ENCODE data around the gene SLC17A5. TPM values are rescaled to one million over a fixed set of nuclear protein-coding genes. Genes with fewer than 3 reads are reported as not detected.

The SLC17A5 gene
- total RNA-seq (2022; extraction: Qiagen RNA extraction) = 12.0 to 14.6 TPM (median 14.1 TPM) in 5 replicates

GRCh38 chr6:73653571-73654424 is at the start of gene SLC17A5:
Gene SLC17A5, minus strand, starts transcription at chr6:73653992. Its CDS starts 106 bp downstream, at chr6:73653886.

GRCh38 chr6:73695619-73696421 is 42.0 kb upstream of the SLC17A5 start, which contains the start of gene CD109:
Gene CD109, plus strand, starts transcription at chr6:73696203. Its CDS starts 13 bp downstream, at chr6:73696216.

Other genes starting within 250 kb of the SLC17A5 start
- gene CGAS, start 201.7 kb downstream of the SLC17A5 start, total RNA-seq (2022; extraction: Qiagen RNA extraction) = 3.6 to 4.3 TPM (median 4.2 TPM) in 5 replicates
- gene MTO1, start 192.3 kb downstream of the SLC17A5 start, total RNA-seq (2022; extraction: Qiagen RNA extraction) = 8.8 to 10.4 TPM (median 9.5 TPM) in 5 replicates
- gene EEF1A1, start 133.0 kb downstream of the SLC17A5 start, total RNA-seq (2022; extraction: Qiagen RNA extraction) = 7,252 to 8,874 TPM (median 7,528 TPM) in 5 replicates
- gene CD109, start 42.2 kb upstream of the SLC17A5 start, total RNA-seq (2022; extraction: Qiagen RNA extraction) = 45.5 to 70.4 TPM (median 63.8 TPM) in 5 replicates

All from A549 treated with AZD2906 at 1 μM for 4 hours (cell line).